KMS-11 (cell line): ENCODE measurements around the gene CCDC68.

ENCODE experiments used
- H2AFZ ChIP-seq: fragments of 200-600 bp; sonication (generic); 2 replicates; pipeline ENCODE4 v1.6.1; 2016; ENCODE audit warnings: antibody characterized with exemption, mixed run types, low read depth
- H3K27ac ChIP-seq: fragments of 200-600 bp; sonication (generic); 2 replicates; pipeline ENCODE4 v1.6.1; 2016; ENCODE audit warnings: mild to moderate bottlenecking, mixed run types
- H3K27me3 ChIP-seq: fragments of 200-600 bp; sonication (generic); 2 replicates; pipeline ENCODE4 v1.6.1; 2017; ENCODE audit warnings: mild to moderate bottlenecking, low read depth, mixed run types, moderate library complexity; ENCODE audit not compliant: insufficient read depth
- H3K36me3 ChIP-seq: fragments of 200-600 bp; sonication (generic); 2 replicates; pipeline ENCODE4 v1.6.1; 2017; ENCODE audit warnings: mild to moderate bottlenecking, mixed run types; ENCODE audit not compliant: insufficient read depth
- H3K4me1 ChIP-seq: fragments of 200-600 bp; sonication (generic); 2 replicates; pipeline ENCODE4 v1.6.1; 2016; ENCODE audit warnings: mild to moderate bottlenecking, low read depth, mixed run types; ENCODE audit not compliant: poor library complexity, severe bottlenecking
- H3K4me2 ChIP-seq: fragments of 200-600 bp; sonication (generic); 2 replicates; pipeline ENCODE4 v1.7.0; 2016; ENCODE audit warnings: mild to moderate bottlenecking, mixed run types
- H3K4me3 ChIP-seq: fragments of 200-600 bp; sonication (generic); IDR thresholded peaks from 2 replicates; pipeline ENCODE4 v1.6.1; 2017; ENCODE audit warnings: low read depth, low read length, mixed read lengths; ENCODE audit not compliant: insufficient read depth
- H3K79me2 ChIP-seq: fragments of 200-600 bp; sonication (generic); 2 replicates; pipeline ENCODE4 v1.6.1; 2016; ENCODE audit warnings: low read depth, mixed run types; ENCODE audit not compliant: insufficient read depth
- H3K9ac ChIP-seq: fragments of 200-600 bp; sonication (generic); 2 replicates; pipeline ENCODE4 v1.6.1; 2016; ENCODE audit warnings: mild to moderate bottlenecking, mixed run types
- H4K20me1 ChIP-seq: fragments of 200-600 bp; sonication (generic); 2 replicates; pipeline ENCODE4 v1.6.1; 2016; ENCODE audit warnings: mild to moderate bottlenecking, mixed run types; ENCODE audit not compliant: insufficient read depth
- CTCF ChIP-seq: fragments of 200-600 bp; sonication (generic); conservative IDR thresholded peaks from 2 replicates; pipeline ENCODE4 v1.6.1; 2017; ENCODE audit warnings: low read depth, mild to moderate bottlenecking, antibody characterized with exemption, low read length, moderate library complexity, mixed read lengths

CCDC68 gene

GRCh38 chr18:54878659-54879358, 80.5 kb downstream of the CCDC68 start:
- Histone ChIP-seq H2AFZ (no peak overlapping the region), H3K9ac (no peak overlapping the region), H3K27me3 (no peaks in the 10 kb centered on the region), H4K20me1 (no peaks in the 10 kb centered on the region), H3K27ac (no peak overlapping the region), H3K4me3 (no peak overlapping the region), H3K4me1 (no peaks in the 10 kb centered on the region), H3K4me2 (no peak overlapping the region), H3K36me3 (no peaks in the 10 kb centered on the region), H3K79me2 (no peaks in the 10 kb centered on the region)
- no peak for TF ChIP-seq CTCF

- H3K4me2 ChIP-seq, result no peak overlapping the region
Observed at GRCh38 chr18:54878159-54878622, 81.1 kb downstream of the CCDC68 start.

GRCh38 chr18:54877076-54877475, 82.2 kb downstream of the CCDC68 start:
- Histone ChIP-seq H2AFZ (no peak overlapping the region), H3K4me1 (no peaks in the 10 kb centered on the region), H4K20me1 (no peaks in the 10 kb centered on the region), H3K36me3 (no peaks in the 10 kb centered on the region), H3K27me3 (no peaks in the 10 kb centered on the region), H3K4me3 (no peak overlapping the region), H3K27ac (no peak overlapping the region), H3K9ac (no peak overlapping the region), H3K4me2 (no peak overlapping the region), H3K79me2 (no peaks in the 10 kb centered on the region)
- TF ChIP-seq CTCF, result no peak

More at GRCh38 chr18:54878159-54878622, 81.1 kb downstream of the CCDC68 start:
- no peaks in the 10 kb centered on the region for H4K20me1 ChIP-seq
- no peak overlapping the region for H2AFZ ChIP-seq
- no peak overlapping the region for H3K9ac ChIP-seq
- TF ChIP-seq CTCF, result no peak
- no peak overlapping the region for H3K27ac ChIP-seq
- H3K4me1 ChIP-seq, result no peaks in the 10 kb centered on the region
- no peaks in the 10 kb centered on the region for H3K36me3 ChIP-seq
- no peaks in the 10 kb centered on the region for H3K27me3 ChIP-seq
- H3K4me3 ChIP-seq, result no peak overlapping the region
- no peaks in the 10 kb centered on the region for H3K79me2 ChIP-seq

- Histone ChIP-seq H3K27ac (no peak overlapping the region), H4K20me1 (no peaks in the 10 kb centered on the region), H3K4me2 (no peak overlapping the region), H3K36me3 (no peaks in the 10 kb centered on the region), H3K9ac (no peak overlapping the region), H3K4me3 (no peak overlapping the region), H3K79me2 (no peaks in the 10 kb centered on the region), H3K4me1 (no peaks in the 10 kb centered on the region), H3K27me3 (no peaks in the 10 kb centered on the region), H2AFZ (no peak overlapping the region)
- TF ChIP-seq CTCF, result no peak
Observed at GRCh38 chr18:54875063-54875462, 84.2 kb downstream of the CCDC68 start.
